Adipocyte (in vitro differentiated cells): Measurements from ENCODE around the gene BCL2L1.
A peak's percentile ranks its signal among the peaks of the same experiment; 100 is the strongest.
"Not testable (repeated sequence)": the region's sequence is repeated elsewhere in the genome, so short reads cannot be mapped to it uniquely, and the experiment has no call there.

Source experiments
- DNase-seq: peaks from one replicate; pipeline ENCODE4 v3.0.0-alpha.2; 2015; ENCODE audit warnings: low read depth
- H3K27me3 ChIP-seq: replicated peaks from 2 replicates; pipeline ENCODE4 v1.7.0; 2013; ENCODE audit warnings: mild to moderate bottlenecking, low read length, moderate library complexity; ENCODE audit not compliant: control insufficient read depth, insufficient read depth
- H3K36me3 ChIP-seq: 2 replicates; pipeline ENCODE4 v1.7.0; 2013; ENCODE audit warnings: low read length, mild to moderate bottlenecking, moderate library complexity; ENCODE audit not compliant: control insufficient read depth, insufficient read depth, severe bottlenecking
- H3K4me1 ChIP-seq: 2 replicates; pipeline ENCODE4 v1.7.0; 2013; ENCODE audit warnings: mild to moderate bottlenecking, low read length, moderate library complexity; ENCODE audit not compliant: control insufficient read depth, insufficient read depth
- H3K4me3 ChIP-seq: 2 replicates; pipeline ENCODE4 v1.7.0; 2013; ENCODE audit warnings: mild to moderate bottlenecking, low read length, moderate library complexity
- H3K9ac ChIP-seq: 2 replicates; pipeline ENCODE4 v1.7.0; 2013; ENCODE audit warnings: mild to moderate bottlenecking, low read length, moderate library complexity
- H3K9me3 ChIP-seq: 2 replicates; pipeline ENCODE4 v1.7.0; 2013; ENCODE audit warnings: mild to moderate bottlenecking, low read length, moderate library complexity; ENCODE audit not compliant: control insufficient read depth

The BCL2L1 gene

GRCh38 chr20:31648104-31648503 is 74.6 kb downstream of the BCL2L1 start:
- not testable (repeated sequence) for DNase-seq

GRCh38 chr20:31644701-31645100 is 78.0 kb downstream of the BCL2L1 start:
- Histone ChIP-seq H3K4me3 (no peak overlapping the region), H3K4me1 (peaks cover 7% of the 10 kb centered on the region), H3K27me3 (no peaks in the 10 kb centered on the region), H3K36me3 (no peaks in the 10 kb centered on the region), H3K9me3 (no peaks in the 10 kb centered on the region), H3K9ac (no peak overlapping the region)
- DNase-seq = no peak

More at GRCh38 chr20:31648104-31648503, 74.6 kb downstream of the BCL2L1 start:
- H3K9me3 ChIP-seq, H3K4me3 ChIP-seq, H3K36me3 ChIP-seq, H3K27me3 ChIP-seq, H3K9ac ChIP-seq: not testable (repeated sequence)
- H3K4me1 ChIP-seq = peaks cover 18% of the 10 kb centered on the region

DNA sequence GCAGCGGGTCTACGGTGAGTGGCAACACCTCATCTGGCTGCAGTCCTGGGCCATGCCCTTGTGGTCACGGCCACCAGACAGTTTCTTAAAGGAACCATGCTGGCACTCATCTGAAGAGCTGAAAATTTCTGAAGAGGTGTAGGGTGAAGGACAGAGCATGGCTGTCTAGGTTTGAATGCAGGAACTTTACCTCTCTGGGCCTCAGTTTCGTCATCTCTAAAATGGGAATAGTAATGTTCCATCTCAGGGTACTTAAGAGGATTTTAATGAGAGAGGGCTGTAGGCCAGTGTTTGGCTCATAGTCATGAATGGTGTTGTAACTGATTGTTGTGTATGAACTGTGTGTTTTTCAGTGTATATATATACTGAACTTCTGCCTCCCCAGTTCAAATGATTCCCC is 79.1 kb downstream of the BCL2L1 start:
- H3K4me1 ChIP-seq = peaks cover 7% of the 10 kb centered on the region
- peaks cover 5% of the 10 kb centered on the region for H3K27me3 ChIP-seq
- H3K9me3 ChIP-seq = no peaks in the 10 kb centered on the region
- H3K4me3 ChIP-seq = no peak overlapping the region
- no peak overlapping the region for H3K9ac ChIP-seq
- no peaks in the 10 kb centered on the region for H3K36me3 ChIP-seq
- no peak for DNase-seq

GRCh38 chr20:31642837-31643236 is 79.8 kb downstream of the BCL2L1 start:
- no peak for DNase-seq
- no peak overlapping the region for H3K9ac ChIP-seq
- no peaks in the 10 kb centered on the region for H3K36me3 ChIP-seq
- H3K4me3 ChIP-seq = no peak overlapping the region
- no peaks in the 10 kb centered on the region for H3K9me3 ChIP-seq
- H3K27me3 ChIP-seq = peaks cover 6% of the 10 kb centered on the region
- H3K4me1 ChIP-seq = peaks cover 8% of the 10 kb centered on the region

DNA sequence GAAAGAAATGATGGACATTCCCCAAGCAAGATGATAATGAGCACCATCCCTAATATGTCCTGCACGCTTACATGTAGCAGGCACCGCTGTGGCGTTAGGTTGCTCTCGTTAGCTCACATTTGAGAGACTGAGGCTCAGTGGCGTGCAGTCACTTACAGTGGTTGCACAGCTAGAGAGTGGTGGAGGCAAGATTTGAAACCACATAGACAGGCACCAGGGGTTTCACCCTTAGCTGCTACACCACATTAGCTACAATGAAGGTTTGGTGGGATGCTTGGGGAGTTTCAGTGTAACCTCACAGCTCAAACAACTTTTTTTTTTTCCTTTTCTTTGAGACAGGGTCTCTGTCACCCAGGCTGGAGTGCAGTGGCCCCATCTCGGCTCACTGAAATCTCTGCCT is 81.3 kb downstream of the BCL2L1 start:
- peaks cover 12% of the 10 kb centered on the region for H3K4me1 ChIP-seq
- H3K9ac ChIP-seq = no peak overlapping the region
- no peak for DNase-seq
- H3K9me3 ChIP-seq = no peaks in the 10 kb centered on the region
- H3K27me3 ChIP-seq = peaks cover 6% of the 10 kb centered on the region
- H3K4me3 ChIP-seq = no peak overlapping the region
- no peaks in the 10 kb centered on the region for H3K36me3 ChIP-seq

DNA sequence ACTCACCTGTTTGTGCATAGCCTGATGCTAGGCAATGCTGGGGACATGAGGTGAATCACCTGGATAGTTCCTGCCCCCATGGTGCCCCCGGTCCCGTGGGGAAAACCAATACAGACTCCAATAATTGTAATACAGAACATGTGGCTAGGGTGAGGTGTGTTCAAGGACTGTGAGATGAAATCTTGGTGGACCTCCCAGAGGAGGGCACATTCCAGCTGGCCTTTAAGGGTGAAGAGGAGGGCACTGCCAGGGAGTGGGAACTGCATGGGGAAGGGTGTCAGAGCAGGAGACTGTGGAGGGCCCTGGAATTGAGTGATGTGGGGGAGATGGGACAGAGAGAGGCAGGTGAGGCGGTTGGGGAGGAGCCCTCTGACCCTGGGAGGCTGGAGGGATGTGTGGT is 82.4 kb downstream of the BCL2L1 start:
- Histone ChIP-seq H3K4me1 (peaks cover 12% of the 10 kb centered on the region), H3K9ac (no peak overlapping the region), H3K4me3 (no peak overlapping the region), H3K9me3 (no peaks in the 10 kb centered on the region), H3K36me3 (no peaks in the 10 kb centered on the region), H3K27me3 (peaks cover 6% of the 10 kb centered on the region)
- no peak for DNase-seq

DNA sequence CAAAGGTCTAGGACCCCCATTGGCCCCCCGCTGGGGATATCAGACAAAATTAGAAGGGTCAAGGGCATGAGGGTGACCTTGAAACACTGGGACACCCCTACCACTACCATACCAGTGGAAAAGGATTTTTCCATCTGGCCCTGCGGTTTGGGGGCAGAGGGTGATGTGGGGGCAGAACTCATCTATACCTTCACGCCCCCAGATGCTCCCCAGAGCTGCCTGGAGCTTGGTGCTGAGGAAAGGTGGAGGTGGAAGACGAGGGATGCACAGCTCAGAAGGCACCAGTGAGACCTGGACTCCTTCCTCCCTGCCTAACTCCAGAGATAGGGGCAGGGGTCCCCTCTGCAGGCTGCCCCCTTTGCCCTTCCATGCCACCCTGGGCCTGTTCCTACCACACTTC is 83.9 kb downstream of the BCL2L1 start:
- H3K4me1 ChIP-seq = peaks cover 6% of the 10 kb centered on the region

GRCh38 chr20:31638317-31638716 is 84.4 kb downstream of the BCL2L1 start:
- Histone ChIP-seq H3K27me3 (peaks cover 6% of the 10 kb centered on the region), H3K4me3 (no peak overlapping the region), H3K9me3 (no peaks in the 10 kb centered on the region), H3K9ac (no peak overlapping the region), H3K36me3 (no peaks in the 10 kb centered on the region), H3K4me1 (peaks cover 6% of the 10 kb centered on the region)
- no peak for DNase-seq

More for the DNA sequence above, 83.9 kb downstream of the BCL2L1 start:
- no peak for DNase-seq
- H3K36me3 ChIP-seq = no peaks in the 10 kb centered on the region
- no peak overlapping the region for H3K9ac ChIP-seq
- no peak overlapping the region for H3K4me3 ChIP-seq
- H3K27me3 ChIP-seq = peaks cover 6% of the 10 kb centered on the region
- no peaks in the 10 kb centered on the region for H3K9me3 ChIP-seq

DNA sequence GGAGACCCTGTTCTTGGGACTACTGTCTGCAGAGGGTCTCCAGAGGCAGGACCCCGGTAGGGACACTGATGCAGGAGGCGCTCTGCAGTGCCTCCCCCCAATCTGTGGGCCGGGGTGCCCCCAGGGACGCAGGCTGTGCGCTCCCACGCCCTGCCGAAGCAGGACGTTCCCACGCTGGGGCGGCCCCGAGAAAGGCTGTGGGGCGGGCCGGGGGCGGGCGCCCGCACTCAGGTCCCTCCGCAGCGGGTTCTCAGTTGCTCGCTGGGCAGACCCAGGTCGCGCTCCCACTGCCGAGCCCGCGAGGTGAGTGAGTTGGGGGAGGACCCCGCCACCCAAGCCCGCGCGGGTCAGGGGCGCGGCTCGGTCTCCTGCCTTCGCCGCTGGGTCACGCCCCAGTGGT is 85.0 kb downstream of the BCL2L1 start, which contains the start of gene COX4I2:
COX4I2 (plus strand) TSS at position 253 of the 400 bp plus-strand sequence. CDS start 1,106 bp downstream, outside the sequence.
- no peak within 1 kb of the TSS for H3K4me3 ChIP-seq
- no peak for DNase-seq
- H3K4me1 ChIP-seq = peaks cover 6% of the 10 kb centered on the region
- peaks cover 6% of the 10 kb centered on the region for H3K27me3 ChIP-seq
- H3K9ac ChIP-seq = no peak within 1 kb of the TSS
- no peaks in the 10 kb centered on the region for H3K36me3 ChIP-seq
- H3K9me3 ChIP-seq = no peaks in the 10 kb centered on the region

- peak overlapping the region; percentile 29 for H3K9ac ChIP-seq
- H3K36me3 ChIP-seq = no peaks in the 10 kb centered on the region
- peaks cover 6% of the 10 kb centered on the region for H3K4me1 ChIP-seq
- H3K9me3 ChIP-seq = no peaks in the 10 kb centered on the region
- H3K27me3 ChIP-seq = no peaks in the 10 kb centered on the region
- no peak overlapping the region for H3K4me3 ChIP-seq
- no peak for DNase-seq
These were observed 89.2 kb downstream of the BCL2L1 start for GRCh38 chr20:31633339-31633914.

- no peak overlapping the region for H3K9ac ChIP-seq
- no peaks in the 10 kb centered on the region for H3K27me3 ChIP-seq
- no peaks in the 10 kb centered on the region for H3K36me3 ChIP-seq
- H3K4me1 ChIP-seq = peaks cover 4% of the 10 kb centered on the region
- DNase-seq = no peak
- no peak overlapping the region for H3K4me3 ChIP-seq
- H3K9me3 ChIP-seq = no peaks in the 10 kb centered on the region
These were observed 89.9 kb downstream of the BCL2L1 start for GRCh38 chr20:31632548-31633338.
